ENCODE data around the gene RNF141.

Gene RNF141

DNA sequence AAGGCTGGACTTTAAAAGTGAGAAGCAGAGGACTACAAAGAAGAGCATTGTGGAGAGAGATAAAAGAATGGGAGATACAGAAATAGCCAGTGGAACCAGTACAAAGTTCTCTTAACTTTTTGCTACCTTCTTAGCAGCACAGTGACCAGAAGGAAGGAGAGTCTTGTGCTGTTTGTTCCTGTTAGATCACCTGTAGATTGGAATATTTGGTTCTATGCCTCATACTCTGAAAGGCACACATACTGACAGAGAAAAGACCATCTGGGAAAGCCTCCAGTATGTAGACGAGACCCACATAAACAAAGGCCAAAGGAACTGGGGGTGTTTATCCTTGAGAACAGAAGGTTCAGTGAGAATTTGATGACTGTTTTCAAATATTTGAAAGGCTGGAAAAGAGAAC lies 18.7 kb downstream of the RNF141 start:
- no peak for DNase-seq

DNA sequence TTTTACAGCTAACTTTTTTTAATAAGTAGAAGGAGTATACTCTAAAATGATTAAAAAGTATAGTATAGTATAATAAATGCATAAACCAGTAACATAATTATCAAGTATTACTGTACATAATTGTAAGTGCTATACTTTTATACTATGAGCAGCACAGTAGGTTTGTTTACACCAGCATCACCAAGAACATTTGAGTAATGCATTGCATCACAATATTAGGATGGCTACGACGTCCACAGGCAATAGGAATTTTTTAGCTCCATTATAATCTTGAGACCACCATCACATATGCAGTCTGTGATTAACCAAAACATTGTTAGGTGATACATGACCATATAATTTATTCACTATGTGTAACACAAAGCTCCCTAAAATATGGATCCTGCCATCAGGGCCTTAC lies 20.4 kb downstream of the RNF141 start:
- no peak for DNase-seq

DNA sequence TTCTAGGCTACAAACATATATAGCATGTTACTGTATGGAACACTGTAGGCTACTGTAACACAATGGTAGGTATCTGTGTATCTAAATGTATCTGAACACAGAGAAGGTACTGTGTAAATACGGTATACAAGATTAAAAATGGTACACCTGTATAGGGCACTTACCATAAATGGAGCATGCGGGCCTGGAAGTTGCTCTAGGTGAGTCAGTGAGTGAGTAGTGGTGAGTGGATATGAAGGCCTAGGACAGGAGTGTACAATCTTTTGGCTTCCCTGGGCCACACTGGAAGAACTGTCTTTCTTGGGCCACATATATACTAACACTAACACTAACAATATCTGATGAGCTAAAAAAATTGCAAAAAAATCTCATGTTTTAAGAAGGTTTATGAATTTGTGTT lies 21.4 kb downstream of the RNF141 start:
- no peak for DNase-seq

DNA sequence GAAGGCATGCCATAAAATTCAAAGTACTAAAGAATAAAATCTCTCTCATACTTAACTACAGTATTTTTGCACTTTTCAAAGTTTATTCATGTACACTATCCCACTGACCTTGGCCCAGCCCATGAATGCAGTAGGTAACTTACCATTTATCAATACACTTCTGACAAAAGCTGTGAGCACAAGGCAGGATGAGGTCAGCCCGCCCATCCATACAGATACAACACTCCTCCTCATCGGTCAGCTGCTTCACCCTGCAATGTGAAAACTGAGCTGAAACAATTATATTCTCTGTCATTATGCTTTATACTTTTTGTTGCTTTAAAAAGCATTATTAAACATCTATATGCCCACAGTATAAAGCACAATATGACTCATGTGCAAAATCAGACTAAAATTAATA lies 22.1 kb downstream of the RNF141 start:
- DNase-seq: no peak

DNA sequence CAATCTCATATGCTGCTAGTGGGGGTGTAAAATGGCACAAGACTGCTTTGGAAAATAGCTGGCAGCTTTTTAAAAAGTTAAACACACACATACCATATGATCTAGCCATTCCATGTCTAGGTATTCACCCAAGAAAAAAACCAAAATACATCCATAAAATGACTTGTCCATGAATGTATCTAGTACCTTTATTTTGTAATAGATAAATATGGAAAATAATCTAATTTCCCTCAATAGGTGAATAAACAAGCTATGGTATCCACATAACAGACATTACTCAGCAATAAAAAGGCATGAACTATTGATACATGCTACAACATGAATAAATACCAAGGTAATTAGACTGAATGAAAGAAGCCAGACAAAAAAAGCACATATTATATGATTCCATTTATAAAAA lies 22.9 kb downstream of the RNF141 start:
- no peak for DNase-seq

DNA sequence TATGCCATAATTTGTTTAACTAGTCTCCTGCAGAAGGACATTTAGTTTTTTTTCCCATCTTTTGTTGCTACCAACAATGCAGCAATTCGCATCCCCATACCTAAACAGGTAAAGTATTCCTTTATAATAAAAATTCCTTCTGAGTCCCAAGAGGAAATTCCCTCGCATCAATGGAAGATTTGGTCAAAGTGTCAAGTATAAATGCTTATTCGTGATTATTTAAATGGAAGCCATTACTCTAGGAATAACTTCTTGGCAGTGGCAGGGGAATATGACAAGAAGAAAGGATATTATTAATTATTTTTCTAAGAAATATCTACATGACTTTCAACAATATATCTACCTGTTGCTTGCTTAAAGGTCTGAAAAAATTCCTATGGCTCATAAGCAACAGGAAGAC lies 25.6 kb downstream of the RNF141 start:
- no peak for DNase-seq

DNA sequence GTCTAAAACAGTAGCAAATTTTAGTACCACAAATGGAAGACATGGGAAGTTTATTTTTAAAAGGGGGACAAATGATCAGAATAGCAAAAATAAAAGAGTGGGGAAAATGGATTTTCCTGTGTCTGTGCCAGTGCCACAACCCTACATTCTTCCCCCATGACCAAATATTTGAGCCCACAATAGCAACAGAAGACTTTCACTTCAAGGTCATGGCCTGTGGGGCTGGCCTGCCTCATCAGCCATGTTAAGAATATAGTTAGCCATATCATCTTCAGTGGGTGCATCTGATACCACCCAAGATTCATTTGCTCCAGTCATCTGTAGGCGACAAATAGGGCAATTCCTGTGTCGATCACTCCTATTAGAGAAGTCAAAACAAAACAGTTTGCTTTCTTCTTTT lies 26.3 kb downstream of the RNF141 start:
- no peak for DNase-seq

DNA sequence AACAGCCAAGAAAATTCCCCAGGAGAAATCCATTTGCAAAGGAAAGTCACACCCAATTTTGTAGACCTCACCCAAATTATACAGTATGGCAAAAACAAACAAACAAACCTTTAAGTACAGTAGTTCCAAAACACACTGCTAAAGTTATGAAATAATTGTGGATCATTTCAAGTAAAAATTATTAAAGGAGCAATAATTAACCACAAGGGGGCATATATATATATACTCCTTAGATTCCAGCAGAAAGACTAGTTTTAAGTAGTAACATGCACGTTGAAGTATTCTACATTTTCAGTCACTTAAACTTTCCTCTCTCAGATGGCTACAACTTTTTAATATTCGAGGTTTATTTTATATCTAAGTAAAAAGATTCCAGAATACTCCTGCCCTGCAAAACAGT lies 26.8 kb downstream of the RNF141 start:
- DNase-seq: no peak

DNA sequence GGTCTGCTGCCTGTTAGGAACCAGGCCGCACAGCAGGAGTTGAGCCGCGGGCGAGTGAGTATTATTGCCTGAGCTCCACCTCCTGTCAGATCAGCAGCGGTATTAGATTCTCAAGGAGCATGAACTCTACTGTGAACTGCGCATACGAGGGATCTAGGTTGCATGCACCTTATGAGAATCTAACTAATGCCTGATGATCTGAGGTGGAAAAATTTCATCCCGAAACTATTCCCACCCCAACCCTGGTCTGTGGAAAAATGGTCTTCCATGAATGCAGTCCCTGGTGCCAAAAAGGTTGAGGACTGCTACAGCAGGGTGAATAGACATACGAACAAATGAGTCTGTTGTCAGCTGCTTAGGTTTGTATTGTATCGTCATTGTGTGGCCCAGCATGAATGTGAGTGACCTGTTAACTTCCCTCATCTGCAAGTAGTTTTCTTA lies 29.8 kb downstream of the RNF141 start:
- no peak for DNase-seq

DNA sequence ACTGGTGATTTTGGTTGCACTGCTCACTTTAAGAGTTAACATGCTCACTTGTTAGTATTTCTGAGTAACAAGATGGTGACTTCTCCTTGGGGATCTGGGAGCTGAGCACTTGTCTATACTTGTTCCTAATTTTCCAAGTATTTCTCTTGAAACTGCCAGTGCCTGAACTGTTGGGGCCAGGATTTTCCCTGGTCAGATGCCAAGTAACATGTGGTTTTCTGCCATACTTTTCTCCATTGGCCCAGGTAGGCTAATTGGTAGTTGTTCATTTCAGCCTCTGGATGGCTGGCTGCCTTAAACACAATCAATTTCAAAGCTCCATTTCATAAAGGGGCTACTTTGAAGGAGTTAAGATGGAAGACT lies 35.0 kb downstream of the RNF141 start:
- no peak for DNase-seq

DNA sequence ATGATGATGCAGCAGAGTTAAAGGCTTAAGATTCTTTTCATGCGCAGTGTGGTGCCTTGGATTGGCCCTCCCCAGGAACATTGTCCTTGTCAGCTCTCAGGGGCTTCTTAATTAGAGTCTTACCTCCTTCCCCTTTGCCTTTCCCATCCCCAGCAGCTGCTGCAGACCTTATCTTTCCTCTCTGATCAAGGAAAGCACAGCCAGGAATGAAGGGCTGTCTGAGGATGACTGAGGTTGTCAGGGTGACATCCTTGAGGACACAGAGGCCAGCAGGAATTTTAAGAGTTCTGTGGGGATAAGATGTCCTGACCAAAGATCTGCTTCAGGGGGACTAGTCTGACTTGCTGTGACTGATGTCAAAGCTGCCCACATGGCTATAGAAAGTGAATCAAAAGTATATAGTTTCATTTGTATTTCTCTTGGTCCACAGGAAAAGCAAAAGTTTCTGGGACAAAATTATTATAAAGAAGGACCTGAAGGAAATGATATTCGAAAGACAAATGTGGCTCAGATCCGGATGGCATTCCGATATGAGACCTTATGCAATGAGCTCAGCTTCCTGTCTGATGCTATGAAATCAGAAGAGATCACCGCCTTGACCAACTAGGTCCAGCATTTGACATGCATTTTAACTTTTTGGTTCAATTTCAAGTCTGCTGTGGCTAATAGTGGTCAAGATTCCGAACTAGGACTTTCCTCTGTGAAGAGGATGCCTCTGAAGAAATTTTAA lies 35.5 kb downstream of the RNF141 start:
- DNase-seq: no peak

DNA sequence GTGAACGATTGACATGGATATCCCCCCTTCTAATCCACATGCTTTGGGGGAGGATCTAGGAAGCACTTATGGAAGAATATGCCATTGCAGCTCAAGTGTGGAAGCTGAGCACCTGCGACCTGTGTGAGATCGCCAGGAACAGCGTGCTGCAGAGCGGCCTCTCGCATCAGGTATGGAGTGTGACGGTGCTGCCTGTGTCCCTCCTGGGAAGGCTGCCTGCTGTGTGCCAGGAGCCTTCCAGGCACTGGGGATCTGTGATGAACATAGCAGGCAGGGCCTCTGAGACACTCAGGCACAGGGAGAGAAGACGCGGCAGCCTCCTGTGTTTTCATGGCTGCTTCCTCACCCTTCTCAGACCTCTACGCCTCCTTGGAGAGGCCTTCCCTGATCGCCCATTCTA lies 36.5 kb downstream of the RNF141 start:
- no peak for DNase-seq

DNA sequence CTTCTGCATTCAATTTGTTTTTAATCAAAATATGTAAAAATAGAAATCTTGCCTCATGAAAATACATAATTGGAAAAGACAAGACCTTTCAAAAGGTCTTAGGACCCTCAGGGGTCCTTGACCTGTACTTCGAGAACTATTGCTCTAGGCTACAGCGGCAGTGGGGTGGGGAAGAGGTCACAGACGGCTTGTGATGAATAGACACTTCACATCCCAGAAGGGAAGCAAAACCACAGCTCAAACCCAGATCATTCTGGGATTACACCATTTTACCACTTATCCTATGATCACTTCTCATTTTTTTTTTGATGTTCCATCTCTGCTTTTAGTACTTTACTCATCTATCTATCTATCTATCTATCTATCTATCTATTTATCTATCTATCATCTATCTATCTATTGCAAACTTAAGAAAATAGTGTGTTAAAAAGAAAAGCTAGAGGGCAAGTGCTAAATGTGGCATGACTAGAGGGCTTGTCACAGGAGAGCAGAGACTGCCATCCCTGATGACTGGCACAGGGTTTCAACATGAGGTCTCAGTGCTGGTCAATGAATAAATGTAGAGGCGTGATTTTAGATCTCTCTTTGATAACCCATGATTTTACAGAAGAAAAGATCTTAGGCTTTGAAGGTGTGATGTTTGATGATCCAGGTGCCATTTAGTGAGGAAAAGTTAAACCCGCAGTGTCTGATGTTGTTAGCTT lies 37.1 kb downstream of the RNF141 start:
- DNase-seq: no peak

DNA sequence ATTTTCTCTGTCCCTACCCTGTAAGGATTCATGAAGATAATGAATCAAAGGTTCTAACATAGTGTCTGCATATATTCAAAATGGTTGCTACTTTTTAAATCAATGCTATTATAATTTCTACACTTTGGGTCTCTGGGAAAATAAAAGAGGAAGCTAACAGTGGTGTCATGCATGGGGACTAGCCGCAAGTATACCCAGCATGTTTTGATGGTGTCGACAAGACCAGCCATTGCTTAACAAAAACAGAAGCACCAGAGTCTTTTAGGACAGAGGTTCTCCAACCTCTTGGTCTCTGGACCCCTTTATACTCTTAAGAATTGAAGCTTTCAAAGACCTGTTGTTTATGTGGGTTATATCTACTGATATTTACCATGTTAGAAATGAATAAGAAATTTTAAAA lies 37.8 kb downstream of the RNF141 start:
- DNase-seq: no peak

DNA sequence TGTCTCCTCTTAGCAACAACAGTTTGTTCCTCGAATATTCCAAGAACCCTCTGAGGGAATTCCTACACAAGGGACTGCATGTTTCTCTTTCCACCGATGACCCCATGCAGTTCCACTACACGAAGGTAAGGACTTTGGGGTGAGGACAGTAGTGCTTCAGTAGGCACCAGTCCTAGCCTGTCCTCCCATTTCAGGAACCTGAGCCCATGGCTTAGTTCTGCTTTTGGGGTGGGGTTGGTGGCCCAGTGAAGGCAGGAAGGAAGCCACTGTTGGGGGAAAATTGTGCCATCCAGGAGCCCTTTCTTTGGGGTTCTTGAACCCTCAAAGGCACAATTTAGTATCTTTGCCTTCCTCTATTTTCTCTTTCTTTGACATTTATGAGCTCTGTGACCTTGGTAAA lies 38.2 kb downstream of the RNF141 start:
- DNase-seq: no peak

DNA sequence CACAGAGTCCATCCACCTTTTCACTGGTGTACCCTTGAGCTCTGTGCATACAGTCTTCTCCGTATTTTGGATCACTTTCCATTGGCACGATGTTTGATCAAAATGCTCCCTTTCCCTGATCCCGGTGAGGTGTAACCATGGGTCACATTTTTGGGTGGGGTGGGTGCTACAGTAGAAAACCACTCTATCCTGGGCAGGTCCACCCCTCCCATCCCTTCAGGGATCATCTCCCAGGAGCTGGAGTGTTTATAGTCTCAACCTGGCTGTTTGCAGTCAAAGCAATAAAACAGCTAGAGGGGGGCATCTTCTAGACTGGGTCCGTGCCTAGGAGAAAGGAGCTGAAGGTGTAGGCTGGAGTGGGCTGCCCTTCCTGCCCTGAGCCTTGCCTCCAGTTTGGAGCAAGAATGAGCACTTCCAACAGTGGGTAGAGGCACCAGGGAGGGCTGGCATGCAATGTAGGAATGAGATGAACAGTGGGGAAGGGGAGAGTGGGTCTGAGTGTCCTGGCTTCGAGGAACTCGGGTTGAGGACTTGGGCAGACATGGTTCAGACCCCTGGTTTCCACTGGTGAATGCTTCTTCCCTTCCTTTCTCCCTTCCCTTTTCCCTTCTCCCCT lies 38.8 kb downstream of the RNF141 start:
- DNase-seq: no peak

DNA sequence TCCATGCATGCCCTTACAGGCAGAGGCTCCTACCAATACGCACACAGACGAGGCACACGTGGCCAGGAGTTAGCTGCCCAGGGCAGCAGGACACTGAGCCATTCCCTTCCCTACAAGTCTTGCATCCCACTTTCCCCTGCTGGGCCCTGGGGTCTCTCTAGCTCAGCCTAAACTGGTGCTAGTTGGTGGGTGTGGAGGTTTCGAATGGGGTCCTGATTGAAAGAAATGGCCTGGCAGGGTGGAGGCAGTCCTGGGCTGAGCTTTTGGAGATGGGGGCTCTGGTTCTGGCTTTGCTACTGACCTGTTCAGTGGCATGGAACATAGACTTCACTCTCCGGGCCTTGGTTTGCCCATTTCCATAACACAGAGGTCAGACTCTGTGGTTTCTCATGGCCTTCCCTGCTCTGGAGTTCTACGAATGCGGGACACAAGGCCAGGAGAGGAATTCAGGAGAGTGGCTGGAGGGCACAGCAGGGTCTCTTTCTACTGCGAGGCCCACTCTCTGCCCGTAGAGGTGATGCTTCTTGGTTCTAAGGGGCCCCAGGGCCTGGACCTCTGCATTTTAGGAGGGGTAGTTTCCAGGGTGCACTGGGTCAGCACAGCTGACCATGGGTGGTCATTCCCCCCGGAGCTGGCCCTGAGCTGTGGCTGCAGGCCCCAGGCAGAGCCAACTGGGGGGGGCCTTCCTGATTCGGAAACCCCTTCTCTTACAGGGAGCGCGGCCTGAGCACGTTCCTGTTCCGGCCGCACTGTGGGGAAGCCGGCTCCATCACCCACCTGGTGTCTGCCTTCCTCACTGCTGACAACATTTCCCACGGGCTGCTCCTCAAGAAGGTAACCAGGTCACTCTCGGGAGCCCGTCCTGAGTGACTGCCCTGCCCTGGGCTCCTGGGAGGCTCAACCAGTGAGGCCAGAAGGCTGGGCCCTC lies 40.0 kb downstream of the RNF141 start:
- no peak for DNase-seq

DNA sequence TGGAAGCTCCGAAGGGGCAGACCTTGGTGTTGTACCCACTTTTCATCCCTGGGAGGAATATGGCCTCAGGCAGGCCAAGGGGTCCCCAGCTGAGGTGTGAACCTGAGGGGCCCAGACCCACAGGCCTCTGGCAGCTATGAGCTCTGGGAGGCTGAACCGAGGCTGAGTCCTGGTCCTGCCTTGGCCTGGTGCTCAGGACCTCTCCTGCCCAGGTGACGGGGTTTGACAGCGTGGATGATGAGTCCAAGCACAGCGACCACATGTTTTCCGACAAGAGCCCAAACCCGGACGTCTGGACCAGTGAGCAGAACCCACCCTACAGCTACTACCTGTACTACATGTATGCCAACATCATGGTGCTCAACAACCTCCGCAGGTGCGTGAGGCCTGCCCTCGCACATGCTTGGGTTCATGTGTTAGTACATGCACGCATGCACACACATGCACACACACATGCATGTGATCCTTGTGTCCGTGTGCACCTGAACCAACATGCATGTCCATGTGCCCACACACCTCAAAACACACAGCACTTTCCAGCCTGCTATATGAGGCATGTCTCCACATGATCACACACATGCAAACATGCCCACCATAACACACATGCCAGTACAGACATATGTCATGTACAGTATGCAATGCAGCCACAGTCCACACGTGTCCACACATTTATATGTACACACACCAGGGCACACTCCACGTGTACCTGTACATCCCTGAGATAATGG lies 40.9 kb downstream of the RNF141 start:
- DNase-seq: no peak

DNA sequence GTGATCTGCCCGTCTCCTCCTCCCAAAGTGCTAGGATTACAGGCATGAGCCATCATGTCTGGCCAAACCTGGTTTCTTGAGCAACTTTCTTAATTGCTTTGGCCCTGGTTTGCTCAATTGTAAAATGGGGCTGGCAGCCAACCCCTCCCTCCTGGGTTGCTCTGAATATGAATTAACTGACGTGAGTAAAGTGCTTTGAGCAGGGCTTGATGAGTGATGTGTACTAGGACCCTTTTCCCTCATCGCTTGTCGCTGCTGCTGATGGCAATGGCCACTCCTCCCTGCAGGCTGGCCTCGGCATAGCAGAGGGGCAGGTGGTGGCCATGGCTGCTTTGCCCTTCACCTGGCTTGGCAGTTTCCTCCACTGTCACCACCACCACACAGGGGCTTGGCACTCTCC lies 41.5 kb downstream of the RNF141 start:
- DNase-seq: no peak

DNA sequence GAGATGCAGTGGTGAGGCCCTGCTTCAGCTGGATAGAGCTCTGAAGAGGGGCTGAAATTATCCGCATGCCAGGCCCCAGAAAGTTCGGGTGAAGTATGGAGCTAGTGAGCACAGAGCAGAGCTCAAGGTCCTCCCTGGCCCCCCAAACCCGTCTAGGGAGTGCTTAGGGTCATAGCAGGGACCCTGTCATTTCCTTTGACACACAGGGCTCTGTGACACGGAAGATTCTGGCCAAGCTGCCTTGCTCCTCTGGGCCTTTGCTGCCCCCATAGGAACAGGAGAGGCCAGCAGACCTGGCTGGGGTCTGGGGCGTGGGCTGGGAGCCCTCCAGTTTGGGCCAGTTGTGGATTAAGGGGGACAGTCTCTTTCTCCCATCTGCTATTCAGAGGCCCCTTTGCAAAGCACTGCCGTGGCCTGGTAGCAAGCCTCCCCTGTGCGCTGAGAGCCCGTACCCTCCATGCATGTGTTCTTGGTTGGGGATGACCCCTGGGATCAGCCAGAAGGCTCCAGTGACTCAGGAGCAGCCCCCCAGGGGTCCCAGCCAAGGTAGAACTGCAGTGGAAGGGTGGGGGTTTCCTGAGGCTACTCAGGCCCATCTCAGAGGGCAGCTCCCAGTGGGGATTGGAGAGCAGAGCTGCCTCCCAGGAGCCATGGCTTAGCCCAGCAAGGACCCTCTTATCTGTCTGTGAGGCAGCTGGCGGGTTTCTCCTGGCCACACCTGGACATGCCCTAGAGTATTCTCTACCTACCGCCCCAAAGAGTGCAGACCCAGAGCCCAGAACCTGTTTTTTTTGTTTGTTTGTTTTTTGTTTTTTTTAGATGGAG lies 42.3 kb downstream of the RNF141 start:
- DNase-seq: no peak

DNA sequence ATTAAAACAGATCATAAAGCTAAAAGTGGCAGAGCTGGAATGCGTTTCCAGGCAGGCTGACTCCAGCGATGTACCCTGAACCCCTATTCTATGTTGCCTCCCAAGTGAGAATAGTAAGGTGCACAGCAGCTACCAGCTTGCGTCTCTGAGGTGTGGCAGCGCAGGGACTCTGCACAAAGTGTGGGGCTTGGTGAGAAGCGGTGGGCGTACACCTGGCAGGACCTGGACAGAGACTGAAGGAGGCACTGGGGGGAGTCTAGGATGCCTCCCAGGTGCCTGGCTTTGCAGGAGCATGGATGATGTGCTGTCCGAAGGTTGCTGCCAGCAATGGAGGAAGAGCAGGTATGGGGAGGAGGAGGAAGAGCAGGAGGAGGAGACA lies 43.0 kb downstream of the RNF141 start:
- no peak for DNase-seq

Measured in NCI-H2081 (cell line).